GM12892 (cell line): Measurements from ENCODE around the gene CD55.

Experiments used
- POLR2A ChIP-seq: IDR thresholded peaks from 2 replicates; pipeline ENCODE4 v1.6.1; 2011; ENCODE audit warnings: low read depth, low read length, control low read depth
- POLR2AphosphoS5 ChIP-seq: IDR thresholded peaks from 2 replicates; pipeline ENCODE4 v1.6.1; 2011; ENCODE audit warnings: low read depth, low read length, control low read depth
- TAF1 ChIP-seq: IDR thresholded peaks from 2 replicates; pipeline ENCODE4 v1.6.1; 2011; ENCODE audit warnings: low read depth, mild to moderate bottlenecking, control low read depth, low read length, borderline replicate concordance

DNA sequence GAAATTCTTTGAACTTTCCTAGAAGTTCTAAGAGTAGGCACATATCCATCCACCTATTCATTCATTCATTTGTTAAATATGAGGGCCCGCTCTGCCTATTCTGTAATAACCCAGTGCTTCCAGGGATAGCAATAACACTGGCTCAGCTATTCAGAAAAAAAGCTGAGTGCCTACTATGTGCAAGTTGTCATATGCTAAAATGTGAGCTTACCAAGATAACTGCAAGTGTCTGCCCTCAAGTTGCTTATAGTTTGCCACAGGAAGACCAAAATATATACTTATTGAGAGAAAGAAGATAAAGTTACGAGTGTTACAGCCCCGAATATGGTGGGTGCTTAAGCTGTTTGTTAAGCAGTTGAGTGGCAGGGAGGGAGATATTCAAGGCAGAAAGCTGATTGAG, 39.6 kb downstream of the CD55 start:
- TF ChIP-seq POLR2A (no peak), POLR2AphosphoS5 (no peak), TAF1 (no peak)
